HEK293 (cell line): ENCODE measurements around the gene CCNT1.

Experiments
- CTCF ChIA-PET: fragments of 350-600 bp; formaldehyde crosslinking; extraction: SDS; loops from one replicate; lab custom pipeline; 2021; ENCODE audit warnings: antibody characterized with exemption; lab: Yijun Ruan, JAX
- POLR2A ChIA-PET: fragments of 300-600 bp; formaldehyde crosslinking; extraction: SDS; loops from one replicate; lab custom pipeline; 2020; ENCODE audit warnings: antibody characterized with exemption, inconsistent platforms; lab: Yijun Ruan, JAX
- H3K27ac ChIP-seq: fragments of 200-500 bp; sonication (Bioruptor generic); 2 replicates; pipeline ENCODE4 v1.5.1; 2014; ENCODE audit warnings: low read depth, low read length, control low read depth, inconsistent platforms; ENCODE audit errors: extremely low read depth
- H3K36me3 ChIP-seq, 2 experiments: fragments of 200-500 bp in 1 of 2; sonication (Bioruptor generic) in 1 of 2; 1 replicate in 1 of 2; 2 replicates in 1 of 2; pipeline ENCODE4 v1.5.1; 2014 to 2017; ENCODE audit warnings: inconsistent platforms in 2 of 2, low read length in 2 of 2; ENCODE audit not compliant: control insufficient read depth in 2 of 2, insufficient read depth in 1 of 2
- H3K4me1 ChIP-seq: fragments of 200-500 bp; sonication (Bioruptor generic); 2 replicates; pipeline ENCODE4 v1.5.1; 2014; ENCODE audit warnings: mild to moderate bottlenecking, low read length, inconsistent platforms; ENCODE audit not compliant: control insufficient read depth, insufficient read depth
- H3K4me3 ChIP-seq: 2 replicates; pipeline ENCODE4 v1.5.1; 2011; ENCODE audit warnings: low read depth, mild to moderate bottlenecking, control low read depth, low read length, moderate library complexity
- H3K9me3 ChIP-seq: fragments of 200-500 bp; sonication (Bioruptor generic); 2 replicates; pipeline ENCODE4 v1.5.1; 2014; ENCODE audit warnings: low read depth, low read length, inconsistent platforms; ENCODE audit not compliant: control insufficient read depth, insufficient read depth
- FEZF1 ChIP-seq: fragments of 450-650 bp; formaldehyde crosslinking; IDR thresholded peaks from 2 replicates; pipeline ENCODE4 v1.5.1; 2016; ENCODE audit warnings: missing biosample characterization, missing genetic modification characterization
- REST ChIP-seq: fragments of 450-650 bp; formaldehyde crosslinking; IDR thresholded peaks from 2 replicates; pipeline ENCODE4 v1.5.1; 2016; ENCODE audit warnings: missing biosample characterization, missing genetic modification characterization
- SCRT2 ChIP-seq: fragments of 450-650 bp; formaldehyde crosslinking; IDR thresholded peaks from 2 replicates; pipeline ENCODE4 v1.5.1; 2016; ENCODE audit warnings: missing biosample characterization, missing genetic modification characterization
- YY2 ChIP-seq: fragments of 450-650 bp; formaldehyde crosslinking; IDR thresholded peaks from 2 replicates; pipeline ENCODE4 v1.5.1; 2016; ENCODE audit warnings: missing biosample characterization, missing genetic modification characterization
- ZBTB8A ChIP-seq: fragments of 450-650 bp; formaldehyde crosslinking; IDR thresholded peaks from 2 replicates; pipeline ENCODE4 v1.5.1; 2016; ENCODE audit warnings: missing biosample characterization, missing genetic modification characterization
- ZIC2 ChIP-seq: fragments of 450-650 bp; formaldehyde crosslinking; IDR thresholded peaks from 2 replicates; pipeline ENCODE4 v1.5.1; 2016; ENCODE audit warnings: missing biosample characterization, missing genetic modification characterization
- ZNF10 ChIP-seq: fragments of 450-650 bp; formaldehyde crosslinking; IDR thresholded peaks from 2 replicates; pipeline ENCODE4 v1.5.1; 2017; ENCODE audit warnings: missing biosample characterization, missing genetic modification characterization
- ZNF133 ChIP-seq: fragments of 450-650 bp; formaldehyde crosslinking; IDR thresholded peaks from 2 replicates; pipeline ENCODE4 v1.5.1; 2016; ENCODE audit warnings: missing biosample characterization, missing genetic modification characterization
- ZNF169 ChIP-seq: fragments of 450-650 bp; formaldehyde crosslinking; IDR thresholded peaks from 2 replicates; pipeline ENCODE4 v1.5.1; 2016; ENCODE audit warnings: missing biosample characterization, missing genetic modification characterization
- ZNF23 ChIP-seq: fragments of 450-650 bp; formaldehyde crosslinking; IDR thresholded peaks from 2 replicates; pipeline ENCODE4 v1.5.1; 2016; ENCODE audit warnings: missing biosample characterization, missing genetic modification characterization, borderline replicate concordance
- ZNF404 ChIP-seq: fragments of 450-650 bp; formaldehyde crosslinking; IDR thresholded peaks from 2 replicates; pipeline ENCODE4 v1.5.1; 2017; ENCODE audit warnings: missing biosample characterization, missing genetic modification characterization
- ZNF423 ChIP-seq: fragments of 450-650 bp; formaldehyde crosslinking; IDR thresholded peaks from 2 replicates; pipeline ENCODE4 v1.5.1; 2016; ENCODE audit warnings: missing biosample characterization, missing genetic modification characterization
- ZNF530 ChIP-seq: fragments of 450-650 bp; formaldehyde crosslinking; IDR thresholded peaks from 2 replicates; pipeline ENCODE4 v1.5.1; 2016; ENCODE audit warnings: low read depth, missing biosample characterization, missing genetic modification characterization
- ZNF548 ChIP-seq: fragments of 450-650 bp; formaldehyde crosslinking; IDR thresholded peaks from 2 replicates; pipeline ENCODE4 v1.5.1; 2016; ENCODE audit warnings: missing biosample characterization, missing genetic modification characterization
- ZNF623 ChIP-seq: fragments of 450-650 bp; formaldehyde crosslinking; IDR thresholded peaks from 2 replicates; pipeline ENCODE4 v1.5.1; 2016; ENCODE audit warnings: missing biosample characterization, missing genetic modification characterization
- ZNF626 ChIP-seq: fragments of 450-650 bp; sonication (Bioruptor Pico); formaldehyde crosslinking; IDR thresholded peaks from 2 replicates; pipeline ENCODE4 v1.5.1; 2018; ENCODE audit warnings: missing biosample characterization, missing genetic modification characterization, inconsistent platforms
- ZNF707 ChIP-seq: fragments of 450-650 bp; formaldehyde crosslinking; IDR thresholded peaks from 2 replicates; pipeline ENCODE4 v1.5.1; 2016; ENCODE audit warnings: missing biosample characterization, missing genetic modification characterization
- ZNF76 ChIP-seq: fragments of 450-650 bp; formaldehyde crosslinking; IDR thresholded peaks from 2 replicates; pipeline ENCODE4; 2016; ENCODE audit warnings: low read depth, missing biosample characterization, missing genetic modification characterization, borderline replicate concordance
- ZNF776 ChIP-seq: fragments of 450-650 bp; formaldehyde crosslinking; IDR thresholded peaks from 2 replicates; pipeline ENCODE4 v1.5.0; 2017; ENCODE audit warnings: missing biosample characterization, missing genetic modification characterization, borderline replicate concordance
- ZXDB ChIP-seq: fragments of 450-650 bp; formaldehyde crosslinking; IDR thresholded peaks from 2 replicates; pipeline ENCODE4 v1.5.1; 2016; ENCODE audit warnings: missing biosample characterization, missing genetic modification characterization
- TF ChIP-seq, protein P1 (sequence below): fragments of 450-650 bp; formaldehyde crosslinking; IDR thresholded peaks from 2 replicates; pipeline ENCODE4 v1.5.1; 2016; ENCODE audit warnings: missing biosample characterization, missing genetic modification characterization
- TF ChIP-seq, protein P2 (sequence below): fragments of 450-650 bp; formaldehyde crosslinking; IDR thresholded peaks from 2 replicates; pipeline ENCODE4 v1.5.1; 2017; ENCODE audit warnings: missing biosample characterization, missing genetic modification characterization

CCNT1 gene

DNA sequence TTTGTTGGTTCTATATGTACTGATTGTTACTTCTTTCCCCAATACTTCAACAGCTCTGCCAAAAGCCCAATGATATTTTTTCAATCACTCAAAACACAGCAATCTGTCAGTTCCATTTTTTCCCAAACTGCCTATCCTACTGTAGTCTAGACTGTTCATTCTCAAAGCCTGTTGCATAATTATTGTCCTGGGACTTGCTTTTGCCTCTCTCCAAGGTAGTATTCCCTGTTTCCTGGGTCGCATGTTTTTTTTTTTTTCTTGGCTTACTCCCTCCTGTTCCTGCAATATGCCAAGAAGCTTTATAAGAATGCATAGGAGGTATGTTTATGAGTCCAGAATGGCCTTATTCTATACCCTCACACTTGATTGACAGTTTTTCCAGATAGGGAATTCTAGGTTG lies 19.9 kb upstream of the CCNT1 start:
- no peaks in the 10 kb centered on the region for H3K4me1 ChIP-seq
- TF ChIP-seq REST (tag by site-specific recombination) (peak; percentile 95), SCRT2 (tag by site-specific recombination) (0 out of 2 replicates have a peak, but pooled peaks have one; percentile 12), ZBTB8A (tag by site-specific recombination) (no peak)
- H3K36me3 ChIP-seq, result no peaks in the 10 kb centered on the region
- no peak overlapping the region for H3K4me3 ChIP-seq
- POLR2A ChIA-PET, result interaction anchor here (1.2 kb wide), 1 partner anchor 54 kb away, joined by 4 read pairs; the partner anchor contains the start of gene KANSL2
- no peak overlapping the region for H3K27ac ChIP-seq
- CTCF ChIA-PET, result interaction anchor here (2.1 kb wide), 1 partner anchor 17 kb away, joined by 7 read pairs; no protein-coding TSS in a partner anchor
- no peaks in the 10 kb centered on the region for H3K9me3 ChIP-seq

- Histone ChIP-seq H3K4me1 (no peaks in the 10 kb centered on the region), H3K36me3 (no peaks in the 10 kb centered on the region), H3K27ac (no peak overlapping the region)
- CTCF ChIA-PET, result no interaction called here
- TF ChIP-seq, protein P1, sequence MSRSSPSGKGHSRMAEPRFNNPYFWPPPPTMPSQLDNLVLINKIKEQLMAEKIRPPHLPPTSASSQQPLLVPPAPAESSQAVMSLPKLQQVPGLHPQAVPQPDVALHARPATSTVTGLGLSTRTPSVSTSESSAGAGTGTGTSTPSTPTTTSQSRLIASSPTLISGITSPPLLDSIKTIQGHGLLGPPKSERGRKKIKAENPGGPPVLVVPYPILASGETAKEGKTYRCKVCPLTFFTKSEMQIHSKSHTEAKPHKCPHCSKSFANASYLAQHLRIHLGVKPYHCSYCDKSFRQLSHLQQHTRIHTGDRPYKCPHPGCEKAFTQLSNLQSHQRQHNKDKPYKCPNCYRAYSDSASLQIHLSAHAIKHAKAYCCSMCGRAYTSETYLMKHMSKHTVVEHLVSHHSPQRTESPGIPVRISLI (tag by site-specific recombination), result no peak
- TF ChIP-seq ZNF548 (tag by site-specific recombination) (no peak), ZNF404 (tag by site-specific recombination) (no peak), ZNF76 (tag by site-specific recombination) (no peak), ZXDB (tag by site-specific recombination) (no peak), ZNF133 (no peak), ZNF10 (tag by site-specific recombination) (no peak), ZNF707 (tag by site-specific recombination) (no peak), ZNF23 (tag by site-specific recombination) (no peak), ZNF623 (no peak), FEZF1 (tag by site-specific recombination) (no peak), ZIC2 (no peak), ZBTB8A (tag by site-specific recombination) (no peak), YY2 (tag by site-specific recombination) (no peak), ZNF626 (tag by site-specific recombination) (no peak), ZNF530 (no peak), ZNF423 (no peak), ZNF169 (tag by site-specific recombination) (no peak), ZNF776 (tag by site-specific recombination) (no peak)
- TF ChIP-seq, protein P2, sequence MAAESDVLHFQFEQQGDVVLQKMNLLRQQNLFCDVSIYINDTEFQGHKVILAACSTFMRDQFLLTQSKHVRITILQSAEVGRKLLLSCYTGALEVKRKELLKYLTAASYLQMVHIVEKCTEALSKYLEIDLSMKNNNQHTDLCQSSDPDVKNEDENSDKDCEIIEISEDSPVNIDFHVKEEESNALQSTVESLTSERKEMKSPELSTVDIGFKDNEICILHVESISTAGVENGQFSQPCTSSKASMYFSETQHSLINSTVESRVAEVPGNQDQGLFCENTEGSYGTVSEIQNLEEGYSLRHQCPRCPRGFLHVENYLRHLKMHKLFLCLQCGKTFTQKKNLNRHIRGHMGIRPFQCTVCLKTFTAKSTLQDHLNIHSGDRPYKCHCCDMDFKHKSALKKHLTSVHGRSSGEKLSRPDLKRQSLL, result no peak
- TF ChIP-seq, all 188 proteins: peak for 0
- Histone ChIP-seq H3K9me3 (no peaks in the 10 kb centered on the region), H3K4me3 (no peak overlapping the region)
- POLR2A ChIA-PET, result no interaction called here
These were observed 12.3 kb upstream of the CCNT1 start for GRCh38 chr12:48728807-48729206.
